ENCODE measurements around the gene PSME1.
A peak's percentile ranks its signal among the peaks of the same experiment; 100 is the strongest.
"Not testable (repeated sequence)": the region's sequence is repeated elsewhere in the genome, so short reads cannot be mapped to it uniquely, and the experiment has no call there.

The PSME1 gene

GRCh38 chr14:24105609-24106239 lies 30.3 kb upstream of the PSME1 start:
- not testable (repeated sequence) for DNase-seq (ENCODE audit: low read depth in 3 of 3)

GRCh38 chr14:24106672-24107271 lies 29.2 kb upstream of the PSME1 start:
- no peak for DNase-seq (ENCODE audit: low read depth in 3 of 3)

- DNase-seq (ENCODE audit: low read depth in 3 of 3): no peak
Measured at GRCh38 chr14:24108336-24108874, 27.6 kb upstream of the PSME1 start.

- no peak for DNase-seq (ENCODE audit: low read depth in 3 of 3)
Measured at GRCh38 chr14:24110060-24110459, 25.9 kb upstream of the PSME1 start.

- DNase-seq (ENCODE audit: low read depth in 3 of 3): no peak
Measured at GRCh38 chr14:24110523-24110922, 25.5 kb upstream of the PSME1 start.

- DNase-seq (ENCODE audit: low read depth in 3 of 3): peak in 1 of 3 donors; percentile 20
Measured at GRCh38 chr14:24113379-24113800, 22.6 kb upstream of the PSME1 start.

- DNase-seq (ENCODE audit: low read depth in 3 of 3): peak; percentile 59 to 83 (median 75)
Measured at GRCh38 chr14:24113801-24114531, 22.0 kb upstream of the PSME1 start.

- peak; percentile 95 to 98 (median 98) for DNase-seq (ENCODE audit: low read depth in 3 of 3)
Measured at GRCh38 chr14:24114532-24115421, 21.2 kb upstream of the PSME1 start, which contains the start of the genes DCAF11 and NRL. TSS of gene DCAF11 (plus strand) at chr14:24114777. CDS start at chr14:24115595, 818 bp downstream. TSS of gene NRL (minus strand) at chr14:24114949. CDS start at chr14:24082848, 32,101 bp downstream.

- DNase-seq (ENCODE audit: low read depth in 3 of 3): no peak
Measured at GRCh38 chr14:24115422-24116127, 20.4 kb upstream of the PSME1 start.

- no peak for DNase-seq (ENCODE audit: low read depth in 3 of 3)
Measured at GRCh38 chr14:24116128-24116814, 19.7 kb upstream of the PSME1 start.

- no peak for DNase-seq (ENCODE audit: low read depth in 3 of 3)
Measured at GRCh38 chr14:24117179-24117578, 18.8 kb upstream of the PSME1 start.

- no peak for DNase-seq (ENCODE audit: low read depth in 3 of 3)
Measured at GRCh38 chr14:24119691-24120090, 16.3 kb upstream of the PSME1 start.

- no peak for DNase-seq (ENCODE audit: low read depth in 3 of 3)
Measured at GRCh38 chr14:24121210-24121609, 14.8 kb upstream of the PSME1 start.

GRCh38 chr14:24122416-24122815 lies 13.6 kb upstream of the PSME1 start:
- DNase-seq (ENCODE audit: low read depth in 3 of 3): no peak

GRCh38 chr14:24122898-24123297 lies 13.1 kb upstream of the PSME1 start:
- no peak for DNase-seq (ENCODE audit: low read depth in 3 of 3)

- no peak for DNase-seq (ENCODE audit: low read depth in 3 of 3)
Measured at GRCh38 chr14:24123424-24124417, 12.3 kb upstream of the PSME1 start.

GRCh38 chr14:24126939-24127338 lies 9.1 kb upstream of the PSME1 start:
- no peak for DNase-seq (ENCODE audit: low read depth in 3 of 3)

- DNase-seq (ENCODE audit: low read depth in 3 of 3): no peak
Measured at GRCh38 chr14:24127673-24128072, 8.3 kb upstream of the PSME1 start.

- DNase-seq (ENCODE audit: low read depth in 3 of 3): no peak
Measured at GRCh38 chr14:24129410-24129998, 6.5 kb upstream of the PSME1 start.
